DMS114 treated with DMSO at 0.1 percent for 48 hours (cell line): Measurements from ENCODE around the gene ING4.
"Not testable (repeated sequence)": the region's sequence is repeated elsewhere in the genome, so short reads cannot be mapped to it uniquely, and the experiment has no call there.

Experiments used
- DNase-seq: peaks from one replicate; lab custom pipeline; 2025; ENCODE audit not compliant: unreplicated experiment; lab: John Stamatoyannopoulos, UW

ING4 gene

DNA sequence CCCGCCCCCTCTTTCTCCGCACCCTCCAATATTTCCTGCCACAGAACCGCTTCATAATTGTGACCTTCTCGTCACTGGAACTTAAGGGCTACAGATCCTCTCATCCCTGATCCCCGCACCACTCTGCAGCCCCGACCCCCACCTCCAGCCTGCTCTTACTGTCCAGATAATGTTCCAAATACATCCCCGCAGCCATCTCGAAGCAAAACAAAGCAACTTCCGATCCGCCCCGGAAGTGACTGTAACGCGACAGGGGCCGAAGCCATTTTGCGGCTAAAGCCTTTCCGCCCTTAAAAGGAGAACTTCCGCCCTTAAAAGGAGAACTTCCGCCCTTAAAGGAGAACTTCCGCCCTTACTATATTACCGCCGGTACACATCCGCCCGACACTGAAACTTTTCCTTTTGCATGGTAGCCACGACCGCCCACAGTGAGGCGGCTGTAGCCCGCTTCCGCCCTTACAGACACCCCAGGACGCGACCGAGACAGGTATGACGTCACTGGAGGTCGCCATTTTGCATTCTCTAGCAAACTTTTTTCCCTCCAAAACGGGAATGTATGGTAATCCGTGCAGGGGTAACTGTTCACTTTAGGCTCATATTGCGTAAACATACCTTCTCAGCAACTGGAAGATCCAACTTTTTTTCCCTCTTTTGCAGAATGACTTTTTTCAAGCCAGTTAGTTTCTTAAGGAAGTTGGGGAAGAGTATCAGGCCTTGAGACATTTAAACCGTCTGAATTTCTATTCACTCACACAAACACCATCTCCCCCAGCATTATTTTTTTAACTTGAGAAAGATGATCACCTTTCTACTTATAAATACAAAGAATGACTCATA lies at the start of gene ING4:
Gene ING4 (minus strand): TSS at position 214 of the 837 bp plus-strand sequence. CDS start 18 bp downstream, at position 196.
- DNase-seq: peak; percentile 99

DNA sequence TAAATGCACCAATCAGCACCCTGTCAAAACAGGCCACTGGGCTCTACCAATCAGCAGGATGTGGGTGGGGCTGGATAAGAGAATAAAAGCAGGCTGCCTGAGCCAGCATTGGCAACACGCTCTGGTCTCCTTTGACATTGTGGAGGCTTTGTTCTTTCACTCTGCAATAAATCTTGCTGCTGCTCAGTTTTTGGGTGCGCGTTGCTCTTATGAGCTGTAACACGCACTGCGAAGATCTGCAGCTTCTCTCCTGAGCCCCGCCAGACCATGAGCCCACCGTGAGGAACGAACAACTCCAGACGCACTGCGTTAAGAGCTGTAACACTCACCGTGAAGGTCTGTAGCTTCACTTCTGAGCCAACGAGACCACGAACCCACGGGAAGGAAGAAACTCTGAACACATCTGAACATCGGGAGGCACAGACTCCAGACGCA lies 46.1 kb upstream of the ING4 start:
- no peak for DNase-seq

DNA sequence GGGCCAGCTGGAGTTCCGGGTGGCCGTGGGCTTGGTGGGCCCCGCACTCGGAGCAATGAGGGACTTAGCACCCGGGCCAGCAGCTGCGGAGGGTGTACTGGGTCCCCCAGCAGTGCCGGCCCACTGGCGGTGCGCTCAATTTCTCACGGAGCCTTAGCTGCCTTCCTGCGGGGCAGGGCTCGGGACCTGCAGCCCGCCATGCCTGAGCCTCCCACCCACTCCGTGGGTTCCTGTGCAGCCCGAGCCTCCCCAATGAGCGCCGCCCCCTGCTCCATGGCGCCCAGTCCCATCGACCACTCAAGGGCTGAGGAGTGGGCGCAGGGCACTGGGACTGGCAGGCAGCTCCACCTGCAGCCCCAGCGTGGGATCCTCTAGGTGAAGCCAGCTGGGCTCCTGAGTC lies 45.4 kb upstream of the ING4 start:
- not testable (repeated sequence) for DNase-seq

GRCh38 chr12:6703631-6704030 lies 40.7 kb upstream of the ING4 start:
- no peak for DNase-seq

GRCh38 chr12:6701078-6701768 lies 38.3 kb upstream of the ING4 start:
- no peak for DNase-seq

GRCh38 chr12:6700646-6701051 lies 37.7 kb upstream of the ING4 start, which contains the start of gene PIANP:
Gene PIANP, minus strand, starts transcription at chr12:6700815. Its CDS starts 2,754 bp downstream, at chr12:6698061.
- no peak for DNase-seq

DNA sequence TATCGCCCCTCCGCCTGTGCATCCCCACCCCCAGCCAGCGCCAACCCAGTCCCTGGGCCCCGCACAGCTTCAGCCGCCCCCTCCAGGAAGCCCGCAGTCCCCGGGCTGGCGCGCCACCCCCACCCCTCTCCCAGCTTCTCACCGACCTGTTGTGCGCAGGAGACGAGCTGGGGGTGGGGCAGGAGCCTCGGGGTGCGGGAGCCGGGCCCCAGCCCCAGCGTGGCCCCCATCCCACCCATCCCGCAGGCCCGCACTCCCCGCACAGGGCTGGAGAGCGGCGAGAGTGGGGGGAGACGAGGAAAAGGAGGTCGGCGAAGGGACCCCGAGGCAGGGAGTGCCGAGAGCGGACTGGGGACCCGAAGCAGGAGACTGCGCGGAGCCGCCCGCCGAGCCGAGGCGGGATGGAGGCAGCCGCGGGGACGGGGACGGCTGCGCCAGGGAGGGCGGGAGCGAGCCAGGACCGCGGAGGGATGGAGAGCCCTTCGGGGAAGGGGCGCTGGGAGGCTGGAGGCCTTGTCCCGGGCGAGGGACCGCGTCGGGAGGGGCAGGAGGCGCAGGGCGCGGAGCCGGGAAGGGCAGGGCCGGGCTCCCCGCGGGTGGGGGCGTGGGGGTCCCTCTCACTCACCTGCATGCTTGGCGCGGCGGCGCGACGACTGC lies 37.2 kb upstream of the ING4 start:
- no peak for DNase-seq

DNA sequence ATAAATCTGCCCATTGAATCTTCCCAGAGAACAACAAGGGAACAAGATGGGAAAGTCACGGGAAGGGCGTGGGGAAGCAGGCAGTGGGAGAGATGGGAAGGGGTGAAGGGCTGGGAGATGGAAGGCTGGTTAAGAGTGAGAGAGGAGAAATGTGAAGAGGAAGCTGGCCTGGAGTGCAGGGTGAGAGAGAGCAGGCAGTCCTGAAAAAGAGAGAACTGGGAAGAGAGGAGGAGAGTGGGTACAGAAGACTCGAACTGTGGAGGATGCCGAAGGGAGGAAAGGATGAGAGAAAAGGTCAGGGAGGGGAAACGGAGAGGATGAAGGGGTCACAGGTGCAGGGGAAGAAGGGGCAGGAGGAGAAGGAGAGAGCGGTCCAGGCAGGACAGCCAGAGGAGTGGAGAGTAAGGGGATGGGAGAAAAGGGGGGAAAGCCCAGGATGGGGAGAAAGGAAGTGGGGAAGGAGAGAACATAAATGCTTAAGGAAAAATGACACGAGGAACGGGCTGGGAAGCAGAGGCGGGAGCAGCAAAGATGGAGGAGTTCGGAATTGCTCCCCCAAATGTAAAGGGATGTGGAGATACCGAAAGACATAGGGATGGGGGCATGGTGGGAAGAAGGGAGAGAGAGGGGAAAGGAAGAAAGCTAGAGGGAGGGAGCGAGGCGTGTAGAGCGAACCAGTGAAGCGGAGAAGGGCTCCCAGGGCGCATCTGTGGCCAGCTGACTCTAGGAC lies 36.5 kb upstream of the ING4 start:
- DNase-seq: no peak

DNA sequence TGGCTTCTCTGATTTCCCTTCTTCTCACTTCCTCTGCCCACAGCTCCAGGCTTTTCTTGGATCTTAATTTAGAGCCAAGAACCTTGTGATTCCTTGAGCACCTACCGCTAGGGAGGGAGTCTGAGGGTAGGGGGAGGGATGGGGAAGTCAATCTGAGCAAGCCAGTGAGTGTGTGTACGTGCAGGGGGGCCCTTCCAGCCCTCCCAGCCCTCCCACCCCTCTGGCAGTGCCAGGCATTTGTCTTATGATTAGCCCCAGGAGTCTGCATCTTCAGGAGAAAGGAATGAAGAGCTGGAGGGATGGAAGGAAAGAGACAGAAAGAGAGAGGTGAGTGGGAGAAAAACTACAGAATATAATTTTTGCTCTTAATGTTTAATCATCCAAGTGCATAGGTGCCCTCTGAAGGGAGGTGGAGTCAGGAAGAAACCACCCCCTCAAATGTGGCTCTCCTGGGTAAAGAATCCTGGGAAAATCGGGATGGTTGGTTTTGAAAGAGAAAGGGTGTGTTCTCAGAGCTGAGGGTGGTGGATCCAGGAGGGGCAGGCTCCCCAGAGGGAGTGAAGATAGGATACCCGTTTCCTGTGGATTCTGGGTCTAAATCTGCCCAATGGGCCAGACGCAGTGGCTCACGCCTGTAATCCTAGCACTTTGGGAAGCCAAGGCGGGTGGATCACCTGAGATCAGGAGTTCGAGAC lies 35.6 kb upstream of the ING4 start:
- no peak for DNase-seq

- peak; percentile 61 for DNase-seq
Measured at GRCh38 chr12:6697584-6698351, 34.8 kb upstream of the ING4 start.

GRCh38 chr12:6696690-6697583 lies 34.0 kb upstream of the ING4 start:
- no peak for DNase-seq

DNA sequence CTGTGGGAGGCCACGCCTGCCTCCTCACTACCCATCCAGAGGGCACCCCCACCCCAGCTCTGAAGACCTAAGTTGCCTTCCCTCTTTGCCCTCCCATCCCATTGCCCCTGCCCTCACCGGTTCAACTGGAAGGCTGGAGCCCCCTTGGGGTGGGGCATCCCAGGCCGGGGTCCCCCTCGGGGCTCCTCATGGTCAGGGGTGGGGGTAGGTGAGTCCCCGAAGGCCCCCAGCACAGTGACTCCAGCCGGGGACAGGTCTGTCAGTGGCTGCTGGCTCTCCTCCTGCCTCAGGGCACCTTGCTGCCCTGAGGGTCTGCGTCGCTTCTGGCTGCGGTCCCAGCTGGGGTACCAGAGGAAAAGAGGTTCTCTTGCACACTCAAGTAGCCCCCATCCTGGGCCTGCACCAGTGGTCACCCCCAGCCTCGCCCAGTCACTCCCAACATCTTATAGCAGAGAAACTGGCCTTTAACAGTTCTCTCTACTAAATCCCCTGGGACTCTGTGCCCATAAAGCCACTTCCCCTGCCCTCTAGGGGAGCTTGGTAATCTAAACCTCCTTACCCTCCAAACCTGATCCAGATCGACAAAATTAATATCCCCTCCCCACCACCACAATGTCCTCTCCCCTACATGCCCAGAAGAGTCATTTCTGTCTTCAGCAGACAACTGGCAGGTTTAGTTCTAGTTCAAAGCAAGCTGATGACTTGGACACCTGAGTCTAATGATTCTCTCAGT lies 32.6 kb upstream of the ING4 start:
- no peak for DNase-seq

DNA sequence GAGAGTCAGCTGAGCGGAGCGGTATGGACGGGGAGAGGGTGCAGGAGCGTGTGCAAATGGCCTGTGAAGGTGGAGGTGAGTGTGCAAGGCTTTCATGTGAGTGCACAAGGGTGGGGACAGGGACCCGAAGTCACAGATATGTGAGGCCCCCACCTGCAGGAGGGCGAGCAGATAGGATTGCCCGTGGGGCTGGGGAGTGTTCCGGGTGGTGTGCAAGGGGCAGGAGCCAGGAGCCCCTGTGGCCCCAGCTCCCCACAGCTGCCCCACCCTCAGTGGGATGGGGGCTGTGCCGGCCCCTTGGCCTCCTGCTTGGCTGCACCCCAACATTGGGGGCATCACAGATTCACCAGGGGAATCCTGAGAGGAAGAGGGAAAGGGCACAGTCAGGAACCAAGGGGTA lies 31.8 kb upstream of the ING4 start:
- no peak for DNase-seq

DNA sequence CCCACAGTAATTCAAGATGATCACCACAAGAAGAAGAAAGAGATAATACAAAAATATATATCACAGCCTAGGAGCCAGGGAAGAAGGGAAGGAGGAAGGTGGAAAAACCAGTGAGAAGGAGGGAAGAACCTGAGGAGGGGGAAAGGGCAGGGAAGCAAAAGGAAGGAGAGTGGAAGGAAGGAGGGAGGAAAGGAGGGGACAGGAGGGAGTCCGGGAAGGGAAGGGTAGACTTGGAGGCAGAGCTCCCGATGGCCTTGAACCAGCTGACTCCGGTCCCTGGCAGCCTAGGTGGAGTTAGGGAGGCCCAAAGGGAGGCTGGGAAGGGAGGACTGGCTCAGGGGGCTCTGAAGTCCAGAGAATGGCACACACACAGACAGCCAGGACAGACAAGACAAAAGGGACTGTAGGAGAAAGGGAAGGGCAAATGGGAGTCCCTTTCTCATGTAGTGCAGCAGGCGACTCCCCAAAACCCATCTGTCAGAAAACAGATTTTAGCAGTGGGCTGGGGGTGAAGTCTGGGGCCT lies 31.0 kb upstream of the ING4 start:
- DNase-seq: no peak

DNA sequence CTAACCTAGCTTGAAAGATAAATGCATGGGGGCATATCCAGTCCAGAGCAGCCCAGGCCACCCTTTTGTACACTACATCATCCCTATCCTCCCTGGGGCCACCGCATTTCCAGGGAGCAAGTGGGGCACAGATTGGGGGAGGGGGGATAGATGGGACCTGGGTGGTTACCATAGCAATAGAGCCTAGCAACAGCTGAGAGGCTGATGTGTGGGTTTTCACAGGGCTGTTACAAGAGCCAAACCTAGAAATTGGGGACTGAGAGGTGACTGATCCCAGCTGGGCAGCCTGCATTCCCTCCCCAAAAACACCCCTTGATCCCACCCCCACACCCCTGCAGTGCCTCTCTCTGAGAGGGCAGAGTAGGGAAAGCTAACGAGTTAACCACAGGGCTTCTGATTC lies 30.0 kb upstream of the ING4 start:
- no peak for DNase-seq

GRCh38 chr12:6691473-6691872 lies 28.6 kb upstream of the ING4 start:
- no peak for DNase-seq

DNA sequence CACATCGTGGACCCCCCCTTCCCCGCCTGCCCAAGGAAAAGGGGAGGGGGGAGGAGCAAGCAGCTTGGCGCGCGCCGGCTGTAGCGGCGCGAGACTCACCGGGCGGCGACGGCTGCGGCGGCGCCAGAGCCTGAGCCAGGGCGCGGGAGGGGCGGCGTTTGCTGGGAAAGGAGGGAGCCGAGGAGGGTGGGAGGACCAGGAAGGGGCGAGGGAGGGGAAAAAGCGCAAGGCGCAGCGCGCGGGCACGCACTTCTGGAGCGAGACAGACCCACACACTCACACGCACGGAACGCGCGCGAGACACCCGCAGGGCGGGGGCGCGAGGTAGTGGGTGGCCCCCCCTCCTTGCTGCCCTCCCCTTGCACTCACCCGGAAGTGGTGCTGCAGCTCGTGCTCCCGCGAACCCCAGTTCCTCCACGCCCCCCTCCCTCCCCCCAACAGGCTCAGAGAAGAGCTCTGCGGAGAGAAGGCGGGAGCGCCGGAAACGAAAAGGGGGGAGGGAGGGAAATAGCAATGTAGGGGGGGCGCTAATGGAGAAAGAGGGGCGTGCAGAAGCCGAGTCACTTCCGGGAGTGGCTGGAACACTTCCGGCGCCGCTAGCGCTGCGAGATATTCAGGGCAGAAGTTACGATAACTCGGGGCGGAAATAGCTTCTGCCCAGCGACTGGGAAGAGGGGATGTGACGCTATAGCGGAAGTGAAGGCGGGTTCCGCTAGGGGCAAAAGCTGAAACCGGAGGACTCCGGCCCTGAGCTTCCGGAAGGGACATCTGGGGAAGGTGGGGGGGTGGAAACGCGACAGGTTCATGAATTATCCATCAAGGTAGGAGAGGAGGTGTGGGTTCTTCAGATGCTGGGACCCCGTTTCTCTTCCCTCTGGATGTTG lies 26.3 kb upstream of the ING4 start, which contains the start of gene ZNF384:
Gene ZNF384 (minus strand): TSS at position 377 of the 884 bp plus-strand sequence. CDS start 9,855 bp downstream, outside the sequence.
- DNase-seq: peak; percentile 99
